Omental fat pad (tissue), 4 donors: Measurements from ENCODE around the gene G6PC1. TPM values are rescaled to one million over a fixed set of nuclear protein-coding genes. Genes with fewer than 3 reads are reported as not detected.
"Not testable (repeated sequence)": the region's sequence is repeated elsewhere in the genome, so short reads cannot be mapped to it uniquely, and the experiment has no call there.

Experiments used
- ATAC-seq: fragments of 150-250 bp; one replicate; pipeline ENCODE4 v1.9.1; 2016; ENCODE audit warnings: mild to moderate bottlenecking, moderate library complexity; ENCODE audit not compliant: low FRiP score
- DNase-seq: peaks from one replicate; pipeline ENCODE4 v3.0.0-alpha.2; 2019; ENCODE audit warnings: low spot score
- total RNA-seq, 4 donors: library from RNA; depleted of rRNA; stranded (reverse); fragments of >200 nt; gene quantifications; one replicate each; pipeline ENCODE4 v1.1.0, GENCODE V29; 2016
- TF ChIP-seq, protein P1 (sequence below), 3 donors: fragments of 450-650 bp; IDR thresholded peaks; one replicate each; pipeline ENCODE4 v1.5.1; 2016 to 2017; ENCODE audit warnings: antibody characterized with exemption in 3 of 3, mild to moderate bottlenecking in 3 of 3, moderate library complexity in 2 of 3

Gene G6PC1
- total RNA-seq, 4 donors from 2014 or later, result not detected

DNA sequence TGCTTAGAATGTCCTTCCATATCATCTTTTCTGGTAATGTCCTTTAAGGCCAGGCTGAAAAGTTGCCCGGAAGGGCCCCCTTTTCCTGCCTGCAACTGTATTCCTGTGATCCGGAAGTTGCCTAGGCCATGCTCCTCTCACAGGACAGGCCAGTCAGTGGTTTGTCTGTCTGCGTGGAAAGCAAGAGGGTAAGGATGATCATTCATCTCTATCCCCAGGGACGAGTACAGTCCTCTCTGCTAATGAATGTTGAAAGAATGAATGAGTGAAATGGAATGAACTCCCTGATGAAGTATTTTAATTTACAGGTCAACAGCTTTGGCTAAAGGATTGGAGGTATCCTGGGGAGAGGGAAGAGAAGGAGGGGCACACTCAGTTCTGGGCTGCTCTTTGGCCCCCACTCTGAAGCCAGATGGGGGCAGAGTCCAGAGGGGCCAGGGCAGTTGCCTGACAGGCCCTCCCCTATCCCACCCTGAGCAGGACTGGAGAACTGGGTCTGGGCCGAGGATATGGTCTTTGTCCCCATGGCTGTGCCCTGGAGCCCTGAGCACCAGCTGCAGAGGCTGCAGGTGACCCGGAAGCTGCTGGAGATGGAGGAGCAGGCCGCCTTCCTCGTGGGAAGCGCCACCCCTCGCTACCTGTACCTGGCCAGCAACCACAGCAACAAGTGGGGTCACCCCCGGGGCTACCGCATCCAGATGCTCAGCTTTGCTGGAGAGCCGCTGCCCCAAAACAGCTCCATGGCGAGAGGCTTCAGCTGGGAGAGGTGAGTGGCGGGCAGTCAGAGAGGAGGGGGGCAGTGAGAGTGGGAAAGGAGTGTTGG, 46.4 kb upstream of the G6PC1 start:
- no peak for DNase-seq
- ATAC-seq, result no peak
- TF ChIP-seq, protein P1, sequence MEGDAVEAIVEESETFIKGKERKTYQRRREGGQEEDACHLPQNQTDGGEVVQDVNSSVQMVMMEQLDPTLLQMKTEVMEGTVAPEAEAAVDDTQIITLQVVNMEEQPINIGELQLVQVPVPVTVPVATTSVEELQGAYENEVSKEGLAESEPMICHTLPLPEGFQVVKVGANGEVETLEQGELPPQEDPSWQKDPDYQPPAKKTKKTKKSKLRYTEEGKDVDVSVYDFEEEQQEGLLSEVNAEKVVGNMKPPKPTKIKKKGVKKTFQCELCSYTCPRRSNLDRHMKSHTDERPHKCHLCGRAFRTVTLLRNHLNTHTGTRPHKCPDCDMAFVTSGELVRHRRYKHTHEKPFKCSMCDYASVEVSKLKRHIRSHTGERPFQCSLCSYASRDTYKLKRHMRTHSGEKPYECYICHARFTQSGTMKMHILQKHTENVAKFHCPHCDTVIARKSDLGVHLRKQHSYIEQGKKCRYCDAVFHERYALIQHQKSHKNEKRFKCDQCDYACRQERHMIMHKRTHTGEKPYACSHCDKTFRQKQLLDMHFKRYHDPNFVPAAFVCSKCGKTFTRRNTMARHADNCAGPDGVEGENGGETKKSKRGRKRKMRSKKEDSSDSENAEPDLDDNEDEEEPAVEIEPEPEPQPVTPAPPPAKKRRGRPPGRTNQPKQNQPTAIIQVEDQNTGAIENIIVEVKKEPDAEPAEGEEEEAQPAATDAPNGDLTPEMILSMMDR (IDR thresholded peaks at IDR 0.05), result no peak

DNA sequence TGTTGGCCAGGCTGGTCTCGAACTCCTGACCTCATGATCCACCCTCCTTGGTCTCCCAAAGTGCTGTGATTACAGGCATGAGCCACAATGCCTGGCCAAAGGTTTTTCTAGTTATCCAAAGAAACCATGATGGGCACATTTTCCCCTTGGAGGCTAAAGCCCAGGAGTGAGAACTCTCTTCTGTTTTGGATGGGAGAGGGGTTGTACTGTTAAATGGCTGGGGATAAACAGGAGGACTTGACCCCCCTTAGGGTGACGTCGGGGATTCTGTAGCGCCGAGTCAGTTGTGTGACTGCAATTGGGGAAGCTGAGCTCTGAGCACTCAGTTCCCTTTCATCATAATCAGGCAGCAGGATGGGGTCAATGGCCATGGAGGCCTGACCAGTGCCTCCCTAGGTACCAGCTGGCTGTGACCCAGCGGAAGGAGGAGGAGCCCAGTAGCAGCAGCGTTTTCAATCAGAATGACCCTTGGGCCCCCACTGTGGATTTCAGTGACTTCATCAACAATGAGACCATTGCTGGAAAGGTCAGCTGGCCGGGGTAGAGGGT, 45.5 kb upstream of the G6PC1 start:
- DNase-seq (no peak), ATAC-seq (no peak)
- TF ChIP-seq, protein P1 (IDR thresholded peaks at IDR 0.05), result no peak

DNA sequence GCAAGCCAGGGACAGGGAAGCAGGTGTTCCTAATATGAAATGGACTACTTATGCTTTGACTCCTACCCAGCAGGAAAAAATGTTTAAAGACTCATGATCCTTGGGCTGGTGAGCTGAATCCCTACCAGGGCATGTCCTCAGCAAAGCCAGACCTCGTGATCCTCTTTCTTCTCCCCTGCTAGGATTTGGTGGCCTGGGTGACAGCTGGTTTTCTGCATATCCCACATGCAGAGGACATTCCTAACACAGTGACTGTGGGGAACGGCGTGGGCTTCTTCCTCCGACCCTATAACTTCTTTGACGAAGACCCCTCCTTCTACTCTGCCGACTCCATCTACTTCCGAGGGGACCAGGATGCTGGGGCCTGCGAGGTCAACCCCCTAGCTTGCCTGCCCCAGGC, 44.5 kb upstream of the G6PC1 start:
- not testable (repeated sequence) for DNase-seq, ATAC-seq

DNA sequence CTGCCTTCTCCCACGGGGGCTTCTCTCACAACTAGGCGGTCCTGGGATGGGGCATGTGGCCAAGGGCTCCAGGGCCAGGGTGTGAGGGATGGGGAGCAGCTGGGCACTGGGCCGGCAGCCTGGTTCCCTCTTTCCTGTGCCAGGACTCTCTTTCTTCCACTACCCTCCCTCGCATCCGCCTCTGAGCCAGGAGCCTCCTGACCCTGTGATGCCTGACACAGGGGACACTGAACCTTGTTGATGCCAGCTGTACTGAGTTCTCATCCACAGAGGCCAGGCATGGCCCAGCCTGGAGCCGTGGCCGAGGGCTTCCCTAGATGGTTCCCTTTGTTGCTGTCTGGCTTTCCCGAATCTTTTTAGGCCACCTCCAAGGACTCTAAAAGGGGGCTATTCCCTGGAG, 44.1 kb upstream of the G6PC1 start:
- ATAC-seq, DNase-seq: not testable (repeated sequence)

DNA sequence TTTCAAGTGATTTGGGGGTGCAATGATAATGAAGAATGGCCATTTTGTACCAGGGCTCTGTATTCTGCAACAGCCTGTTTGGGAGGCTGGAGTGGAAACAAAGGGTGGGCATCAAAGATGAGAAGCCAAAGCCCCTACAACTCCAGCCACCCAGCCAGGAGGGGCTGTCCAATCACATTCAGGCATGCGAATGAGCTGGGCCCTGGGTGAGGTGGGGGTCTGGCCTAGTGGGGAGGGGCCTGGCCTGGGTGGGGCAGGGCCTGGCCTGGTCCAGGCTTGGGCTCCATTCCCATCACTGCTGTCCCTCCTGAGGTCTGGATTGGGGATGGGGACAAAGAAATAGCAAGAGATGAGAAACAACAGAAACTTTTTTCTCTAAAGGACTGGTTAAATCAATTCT, 43.2 kb upstream of the G6PC1 start:
- ATAC-seq (no peak), DNase-seq (no peak)
- TF ChIP-seq, protein P1 (IDR thresholded peaks at IDR 0.05), result no peak

DNA sequence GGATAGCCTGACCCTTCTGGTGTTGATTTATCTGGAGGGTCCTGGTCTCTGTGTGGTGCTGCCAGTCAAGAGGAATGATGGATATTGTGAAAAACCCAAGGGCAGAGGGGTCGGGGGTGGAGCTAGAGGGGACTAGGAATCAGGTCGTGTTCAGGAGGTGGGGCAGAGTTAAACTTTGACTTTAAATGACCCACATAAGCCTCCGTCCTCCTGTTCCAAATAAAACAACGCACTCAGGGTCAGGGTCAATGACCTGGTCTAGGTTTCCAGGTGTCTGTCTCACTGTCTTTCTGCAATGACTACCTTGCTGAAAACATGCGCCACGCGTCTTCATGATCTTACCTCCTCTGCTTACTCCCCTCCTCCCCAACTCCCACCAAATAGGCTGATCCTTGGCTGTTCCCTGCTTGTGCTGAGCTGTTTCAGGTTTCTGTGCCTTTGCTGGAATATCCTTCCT, 34.9 kb upstream of the G6PC1 start:
- TF ChIP-seq, protein P1 (IDR thresholded peaks at IDR 0.05), result no peak
- ATAC-seq (no peak), DNase-seq (no peak)

DNA sequence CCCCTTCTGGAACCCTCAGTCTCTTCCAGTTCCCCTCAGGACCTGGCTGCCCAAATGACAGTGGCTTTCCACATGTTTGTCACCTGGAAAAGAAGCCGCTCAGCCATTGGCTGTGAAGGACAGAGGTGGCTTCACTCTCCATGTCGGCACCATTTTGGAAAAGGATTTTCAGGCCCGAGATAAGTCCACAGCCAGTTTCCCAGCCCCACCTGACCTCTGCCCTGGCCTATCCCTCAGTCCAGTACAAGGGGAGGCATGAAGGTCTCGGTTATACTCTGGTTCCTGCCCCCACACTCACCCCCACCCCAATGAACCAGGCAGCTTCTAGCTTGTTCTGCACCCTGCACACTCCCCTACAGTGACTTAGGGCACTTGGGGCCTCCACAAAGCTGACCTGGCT, 34.4 kb upstream of the G6PC1 start:
- no peak for ATAC-seq
- no peak for DNase-seq
- TF ChIP-seq, protein P1 (IDR thresholded peaks at IDR 0.05), result no peak
